Measurements from ENCODE around the gene SLX9.
"Not testable (repeated sequence)": the region's sequence is repeated elsewhere in the genome, so short reads cannot be mapped to it uniquely, and the experiment has no call there.

Gene SLX9

GRCh38 chr21:44916965-44917364, 22.9 kb upstream of the SLX9 start:
- no peak for DNase-seq (ENCODE audit: low spot score)

- DNase-seq (ENCODE audit: low spot score) = no peak
These were observed 22.3 kb upstream of the SLX9 start for GRCh38 chr21:44917446-44918106.

GRCh38 chr21:44918107-44918470, 21.7 kb upstream of the SLX9 start:
- no peak for DNase-seq (ENCODE audit: low spot score)

- no peak for DNase-seq (ENCODE audit: low spot score)
These were observed 21.2 kb upstream of the SLX9 start for GRCh38 chr21:44918581-44919033.

GRCh38 chr21:44919111-44919912, 20.5 kb upstream of the SLX9 start:
- no peak for DNase-seq (ENCODE audit: low spot score)

GRCh38 chr21:44919913-44920693, 19.7 kb upstream of the SLX9 start:
- no peak for DNase-seq (ENCODE audit: low spot score)

- DNase-seq (ENCODE audit: low spot score) = no peak
These were observed 18.9 kb upstream of the SLX9 start, which contains the start of gene ITGB2 for GRCh38 chr21:44920694-44921604. ITGB2 (minus strand) TSS chr21:44920899; CDS start chr21:44910782, 10,117 bp downstream.

GRCh38 chr21:44921928-44922327, 17.9 kb upstream of the SLX9 start:
- DNase-seq (ENCODE audit: low spot score) = no peak

GRCh38 chr21:44923480-44924084, 16.2 kb upstream of the SLX9 start:
- no peak for DNase-seq (ENCODE audit: low spot score)

GRCh38 chr21:44924606-44925377, 15.0 kb upstream of the SLX9 start:
- no peak for DNase-seq (ENCODE audit: low spot score)

- DNase-seq (ENCODE audit: low spot score) = no peak
These were observed 14.5 kb upstream of the SLX9 start for GRCh38 chr21:44925378-44925755.

- no peak for DNase-seq (ENCODE audit: low spot score)
These were observed 13.3 kb upstream of the SLX9 start for GRCh38 chr21:44926331-44927101.

GRCh38 chr21:44927259-44927586, 12.6 kb upstream of the SLX9 start:
- no peak for DNase-seq (ENCODE audit: low spot score)

- DNase-seq (ENCODE audit: low spot score) = no peak
These were observed 12.0 kb upstream of the SLX9 start for GRCh38 chr21:44927587-44928461.

GRCh38 chr21:44928500-44929241, 11.2 kb upstream of the SLX9 start:
- DNase-seq (ENCODE audit: low spot score) = not testable (repeated sequence)

GRCh38 chr21:44929242-44929798, 10.5 kb upstream of the SLX9 start:
- DNase-seq (ENCODE audit: low spot score) = no peak

GRCh38 chr21:44929799-44930542, 9.9 kb upstream of the SLX9 start:
- DNase-seq (ENCODE audit: low spot score) = no peak
